ACC112 (cell line): Measurements from ENCODE around the gene KLC1.
"Not testable (repeated sequence)": the region's sequence is repeated elsewhere in the genome, so short reads cannot be mapped to it uniquely, and the experiment has no call there.

Experiments used
- H2AFZ ChIP-seq: fragments of 200-600 bp; sonication (generic); one replicate; pipeline ENCODE4 v1.6.0; 2017; ENCODE audit warnings: antibody characterized with exemption, low read length; ENCODE audit not compliant: unreplicated experiment
- H3K27ac ChIP-seq: fragments of 200-600 bp; sonication (generic); 2 replicates; pipeline ENCODE4 v1.5.1; 2014; ENCODE audit warnings: low read depth, mild to moderate bottlenecking, antibody characterized with exemption, low read length, moderate library complexity
- H3K27me3 ChIP-seq: fragments of 200-600 bp; sonication (generic); 2 replicates; pipeline ENCODE4 v1.6.1; 2014; ENCODE audit warnings: mild to moderate bottlenecking, antibody characterized with exemption, low read length, moderate library complexity, mixed read lengths; ENCODE audit not compliant: insufficient read depth
- H3K36me3 ChIP-seq: fragments of 200-600 bp; sonication (generic); 2 replicates; pipeline ENCODE4 v1.6.1; 2016; ENCODE audit warnings: mild to moderate bottlenecking, antibody characterized with exemption, low read length, moderate library complexity, mixed read lengths; ENCODE audit not compliant: insufficient read depth
- H3K4me1 ChIP-seq: fragments of 200-600 bp; sonication (generic); one replicate; pipeline ENCODE4 v1.6.1; 2016; ENCODE audit warnings: low read length, mixed read lengths; ENCODE audit not compliant: insufficient read depth, unreplicated experiment, control insufficient read depth
- H3K4me3 ChIP-seq: fragments of 200-600 bp; sonication (generic); 2 replicates; pipeline ENCODE4 v1.5.1; 2014; ENCODE audit warnings: mild to moderate bottlenecking, low read depth, low read length
- H3K79me2 ChIP-seq: fragments of 200-600 bp; sonication (generic); one replicate; pipeline ENCODE4 v1.6.0; 2016; ENCODE audit warnings: low read length; ENCODE audit not compliant: control insufficient read depth, unreplicated experiment, insufficient read depth

Gene KLC1

DNA sequence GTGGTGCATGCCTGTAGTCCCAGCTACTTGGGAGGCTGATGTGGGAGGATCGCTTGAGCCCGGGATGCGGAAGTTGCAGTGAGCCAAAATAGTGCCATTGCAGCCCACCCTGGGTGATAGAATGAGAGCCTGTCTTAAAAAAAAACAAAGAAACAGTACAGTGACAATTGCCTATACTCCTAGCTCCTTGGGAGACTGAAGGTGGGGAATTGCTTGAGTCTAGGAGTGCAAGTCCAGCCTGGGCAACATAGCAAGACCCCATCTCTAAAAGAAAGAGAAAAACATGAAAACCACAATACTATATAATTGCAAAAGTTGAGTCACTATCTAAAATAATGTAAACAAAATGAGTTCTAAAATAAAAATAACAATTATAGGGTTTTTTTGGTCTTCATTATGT, 20.0 kb downstream of the KLC1 start:
- Histone ChIP-seq H3K4me3 (no peak overlapping the region), H3K4me1 (peaks cover 13% of the 10 kb centered on the region), H3K27ac (no peak overlapping the region), H3K27me3 (no peaks in the 10 kb centered on the region), H2AFZ (no peak overlapping the region), H3K36me3 (0 out of 2 replicates have a peak, but pooled peaks cover 3% of the 10 kb centered on the region), H3K79me2 (peaks cover 97% of the 10 kb centered on the region)

DNA sequence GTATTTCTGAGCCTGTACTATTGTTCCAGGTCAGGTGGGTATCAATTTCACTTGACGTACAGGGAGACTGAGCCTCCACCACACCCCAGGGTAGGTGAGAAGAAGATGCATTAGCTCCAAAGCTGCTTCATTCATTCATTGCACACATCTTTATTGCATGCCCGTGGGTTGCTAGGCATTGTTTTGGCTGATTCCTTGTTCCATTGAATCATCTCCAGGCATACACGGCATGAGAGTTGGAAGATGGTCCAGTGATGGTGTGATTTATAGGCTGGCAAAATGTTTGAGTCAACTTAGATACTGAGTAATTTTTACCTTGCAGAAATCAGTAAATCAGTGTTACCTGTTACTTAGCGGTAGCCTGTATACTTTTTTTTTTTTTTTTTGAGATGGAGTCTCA, 21.2 kb downstream of the KLC1 start:
- peaks cover 91% of the 10 kb centered on the region for H3K79me2 ChIP-seq

DNA sequence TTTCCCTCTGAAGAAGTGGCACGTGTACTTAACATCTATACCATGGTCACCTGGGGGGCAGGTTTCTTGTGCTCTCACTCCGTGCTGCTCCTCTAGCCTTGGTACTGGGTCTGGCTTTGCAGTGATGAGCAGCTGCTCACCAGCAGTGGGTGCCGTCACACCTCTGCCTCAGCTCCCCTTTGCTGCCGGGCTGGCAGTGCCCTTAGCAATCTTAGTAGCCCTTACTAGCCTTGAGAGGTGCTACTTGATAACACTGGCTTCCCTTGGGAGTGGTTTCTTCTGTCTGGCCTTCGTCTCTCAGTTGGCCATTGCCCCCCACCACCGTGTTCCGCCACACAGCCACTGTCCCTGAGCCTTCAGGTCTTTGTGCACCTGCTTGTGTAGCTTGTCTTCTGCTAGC, 22.6 kb downstream of the KLC1 start:
- H3K36me3 ChIP-seq = peaks cover 15% of the 10 kb centered on the region; the same call in 1 of the 2 replicates
- H3K27me3 ChIP-seq = no peaks in the 10 kb centered on the region
- H3K4me1 ChIP-seq = peaks cover 26% of the 10 kb centered on the region
- no peak overlapping the region for H3K4me3 ChIP-seq
- H3K27ac ChIP-seq = no peak overlapping the region
- H3K79me2 ChIP-seq = peaks cover 87% of the 10 kb centered on the region
- no peak overlapping the region for H2AFZ ChIP-seq

More for the DNA sequence above, 21.2 kb downstream of the KLC1 start:
- Histone ChIP-seq H2AFZ (no peak overlapping the region), H3K4me3 (no peak overlapping the region), H3K4me1 (peaks cover 15% of the 10 kb centered on the region), H3K36me3 (peaks cover 9% of the 10 kb centered on the region; the same call in 1 of the 2 replicates), H3K27me3 (no peaks in the 10 kb centered on the region), H3K27ac (no peak overlapping the region)

DNA sequence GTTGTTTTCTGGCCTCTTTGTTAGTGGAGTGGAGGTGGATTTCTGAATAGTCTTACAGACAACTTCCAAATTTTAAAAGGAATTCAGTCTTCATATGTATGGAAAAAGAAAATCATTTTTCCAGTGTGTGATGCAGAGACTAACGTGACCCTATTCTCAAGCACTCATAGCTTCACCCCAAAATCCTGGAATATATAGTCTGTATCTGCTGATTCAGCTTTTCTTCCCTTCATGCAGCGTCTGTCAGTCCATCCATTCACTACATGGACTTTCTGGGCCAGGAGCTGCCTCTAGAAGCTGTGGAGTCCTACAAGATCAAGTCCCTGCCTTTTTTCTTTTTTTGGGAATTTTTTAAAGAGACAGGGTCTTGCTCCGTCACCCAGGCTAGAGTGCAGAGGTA, 23.8 kb downstream of the KLC1 start:
- H3K4me1 ChIP-seq = peaks cover 39% of the 10 kb centered on the region
- H3K79me2 ChIP-seq = peaks cover 83% of the 10 kb centered on the region
- no peak overlapping the region for H3K4me3 ChIP-seq
- no peak overlapping the region for H3K27ac ChIP-seq
- no peaks in the 10 kb centered on the region for H3K27me3 ChIP-seq
- H2AFZ ChIP-seq = no peak overlapping the region
- H3K36me3 ChIP-seq = peaks cover 24% of the 10 kb centered on the region; the same call in 1 of the 2 replicates

DNA sequence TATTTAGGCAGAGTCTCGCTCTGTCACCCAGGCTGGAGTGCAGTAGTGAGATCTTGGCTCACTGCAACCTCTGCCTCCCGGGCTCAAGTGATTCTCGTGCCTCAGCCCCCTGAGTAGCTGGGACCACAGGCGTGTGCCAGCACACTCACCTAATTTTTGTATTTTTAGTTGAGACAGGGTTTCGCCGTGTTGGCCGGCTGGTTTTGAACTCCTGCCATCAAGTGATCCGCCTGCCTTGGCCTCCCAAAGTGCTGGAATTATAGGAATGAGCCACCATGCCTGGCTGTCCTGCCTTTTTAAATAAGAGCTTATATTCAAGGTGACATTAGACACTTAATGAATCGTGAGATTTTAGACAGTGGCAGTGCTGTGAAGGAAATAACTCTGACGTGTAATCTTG, 24.3 kb downstream of the KLC1 start:
- peaks cover 28% of the 10 kb centered on the region; the same call in 1 of the 2 replicates for H3K36me3 ChIP-seq
- H3K27me3 ChIP-seq, H3K4me3 ChIP-seq, H2AFZ ChIP-seq: not testable (repeated sequence)
- peak overlapping the region; percentile 16; the same call in 1 of the 2 replicates for H3K27ac ChIP-seq
- H3K79me2 ChIP-seq = peaks cover 81% of the 10 kb centered on the region
- peaks cover 41% of the 10 kb centered on the region for H3K4me1 ChIP-seq

DNA sequence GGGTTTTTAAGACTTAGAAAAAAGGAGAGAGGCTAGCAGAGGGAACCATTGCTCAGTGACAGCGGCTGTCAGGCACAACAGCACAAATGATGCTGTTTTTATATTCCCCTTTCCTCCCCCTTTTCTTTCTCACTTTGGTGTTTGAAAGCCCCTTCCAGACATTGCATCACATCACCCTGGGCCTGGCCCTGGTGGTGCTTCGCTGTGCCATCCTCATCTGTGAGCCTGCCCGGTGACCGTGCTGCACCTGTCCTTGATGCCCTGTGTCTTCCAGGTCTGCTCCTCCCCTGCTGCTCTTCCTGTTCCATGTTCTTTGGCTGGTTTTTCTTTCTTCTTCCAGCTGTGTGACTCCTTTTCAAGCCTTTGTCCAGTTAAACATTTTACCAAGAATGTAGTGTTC, 24.8 kb downstream of the KLC1 start:
- H2AFZ ChIP-seq = no peak overlapping the region
- no peak overlapping the region for H3K4me3 ChIP-seq
- peaks cover 41% of the 10 kb centered on the region for H3K4me1 ChIP-seq
- H3K27me3 ChIP-seq = no peaks in the 10 kb centered on the region
- peaks cover 28% of the 10 kb centered on the region; the same call in 1 of the 2 replicates for H3K36me3 ChIP-seq
- peaks cover 76% of the 10 kb centered on the region for H3K79me2 ChIP-seq
- H3K27ac ChIP-seq = no peak overlapping the region

DNA sequence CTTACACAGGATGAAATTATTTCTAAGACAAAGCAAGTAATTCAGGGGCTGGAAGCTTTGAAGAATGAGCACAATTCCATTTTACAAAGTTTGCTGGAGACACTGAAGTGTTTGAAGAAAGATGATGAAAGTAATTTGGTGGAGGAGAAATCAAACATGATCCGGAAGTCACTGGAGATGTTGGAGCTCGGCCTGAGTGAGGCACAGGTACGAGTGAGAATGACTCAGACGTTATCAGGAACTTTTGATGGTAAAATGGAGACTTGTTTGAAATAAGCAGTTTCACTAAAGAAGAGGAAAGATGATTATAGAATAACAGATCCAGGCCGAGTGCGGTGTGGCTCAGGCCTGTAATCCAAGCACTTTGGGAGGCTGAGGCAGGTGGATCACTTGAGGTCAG, 25.6 kb downstream of the KLC1 start:
- Histone ChIP-seq H3K4me1 (peaks cover 41% of the 10 kb centered on the region), H3K4me3 (no peak overlapping the region), H2AFZ (no peak overlapping the region), H3K79me2 (peaks cover 73% of the 10 kb centered on the region), H3K36me3 (peaks cover 32% of the 10 kb centered on the region), H3K27ac (no peak overlapping the region), H3K27me3 (no peaks in the 10 kb centered on the region)

DNA sequence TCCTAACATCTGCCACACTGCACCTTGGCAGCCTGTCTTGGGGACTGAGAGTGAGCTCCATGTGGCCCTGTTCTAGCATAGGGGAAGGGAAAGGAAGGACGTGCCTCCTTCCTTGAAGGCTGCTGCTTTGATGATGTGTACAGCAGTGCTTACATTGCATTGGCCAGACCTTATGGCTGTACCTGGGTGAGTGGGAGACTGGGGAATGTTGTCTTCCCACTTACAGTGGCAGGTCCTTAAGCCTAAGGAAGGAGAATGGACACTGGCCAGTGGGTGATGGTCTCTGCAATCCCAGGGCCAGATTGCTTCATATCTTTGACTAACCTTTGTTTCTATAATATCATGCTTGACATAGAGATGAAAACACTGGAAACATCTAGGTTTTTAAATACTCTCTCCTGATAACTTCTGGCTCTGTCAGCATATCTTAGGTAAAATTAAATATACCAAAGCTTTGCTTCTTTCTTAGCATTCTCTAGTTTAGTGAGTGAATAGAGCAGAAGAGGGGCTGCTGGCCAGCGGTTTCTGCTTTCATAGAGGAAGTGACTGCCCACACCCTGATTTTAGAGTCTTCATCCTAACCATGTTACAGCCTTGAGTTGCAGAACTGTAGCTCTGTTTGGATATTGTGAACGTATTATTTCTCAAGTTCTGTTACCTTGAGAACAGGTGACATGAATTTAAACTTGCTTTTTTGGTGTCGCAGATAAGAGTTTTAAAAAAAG, 27.2 kb downstream of the KLC1 start:
- Histone ChIP-seq H3K4me1 (peaks cover 44% of the 10 kb centered on the region), H3K36me3 (peaks cover 37% of the 10 kb centered on the region), H3K79me2 (peaks cover 68% of the 10 kb centered on the region), H3K27ac (peak overlapping the region; percentile 81), H3K27me3 (no peaks in the 10 kb centered on the region), H2AFZ (no peak overlapping the region), H3K4me3 (no peak overlapping the region)

DNA sequence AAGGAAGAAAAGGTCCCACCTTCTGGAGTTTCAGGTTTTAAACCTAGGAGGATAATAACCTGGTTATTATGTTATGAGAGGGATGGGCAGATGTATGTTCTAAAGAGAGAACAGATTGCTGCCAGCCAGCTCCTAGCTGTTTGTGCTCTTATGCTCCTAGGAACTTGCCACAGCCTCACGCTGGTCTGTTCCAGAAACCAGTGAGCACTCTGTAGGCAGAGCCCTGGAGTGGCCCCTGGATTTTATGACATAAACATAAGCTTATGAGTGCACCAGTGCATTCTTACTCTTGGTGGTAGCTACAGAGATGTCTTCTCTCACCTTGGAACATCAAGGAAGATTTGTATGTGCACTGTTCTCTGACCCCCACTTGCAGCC, 27.7 kb downstream of the KLC1 start:
- Histone ChIP-seq H3K27ac (peak overlapping the region; percentile 81), H3K36me3 (peaks cover 39% of the 10 kb centered on the region), H2AFZ (no peak overlapping the region), H3K4me3 (no peak overlapping the region), H3K4me1 (peaks cover 44% of the 10 kb centered on the region), H3K27me3 (no peaks in the 10 kb centered on the region), H3K79me2 (peaks cover 67% of the 10 kb centered on the region)

DNA sequence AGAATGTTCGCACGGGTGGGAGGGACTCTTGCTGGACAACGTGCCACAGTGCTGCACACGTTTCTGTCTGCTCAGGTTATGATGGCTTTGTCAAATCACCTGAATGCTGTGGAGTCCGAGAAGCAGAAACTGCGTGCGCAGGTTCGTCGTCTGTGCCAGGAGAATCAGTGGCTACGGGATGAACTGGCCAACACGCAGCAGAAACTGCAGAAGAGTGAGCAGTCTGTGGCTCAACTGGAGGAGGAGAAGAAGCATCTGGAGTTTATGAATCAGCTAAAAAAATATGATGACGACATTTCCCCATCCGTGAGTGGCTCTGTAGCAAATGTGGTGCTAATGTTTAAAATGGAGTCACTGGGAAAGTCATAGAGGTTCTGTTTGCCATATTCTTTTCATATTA, 28.5 kb downstream of the KLC1 start:
- no peaks in the 10 kb centered on the region for H3K27me3 ChIP-seq
- peak overlapping the region; percentile 39; the same call in 1 of the 2 replicates for H3K4me3 ChIP-seq
- peaks cover 44% of the 10 kb centered on the region for H3K36me3 ChIP-seq
- H3K79me2 ChIP-seq = peaks cover 65% of the 10 kb centered on the region
- H3K27ac ChIP-seq = peak overlapping the region; percentile 81
- H2AFZ ChIP-seq = no peak overlapping the region
- peaks cover 50% of the 10 kb centered on the region for H3K4me1 ChIP-seq

DNA sequence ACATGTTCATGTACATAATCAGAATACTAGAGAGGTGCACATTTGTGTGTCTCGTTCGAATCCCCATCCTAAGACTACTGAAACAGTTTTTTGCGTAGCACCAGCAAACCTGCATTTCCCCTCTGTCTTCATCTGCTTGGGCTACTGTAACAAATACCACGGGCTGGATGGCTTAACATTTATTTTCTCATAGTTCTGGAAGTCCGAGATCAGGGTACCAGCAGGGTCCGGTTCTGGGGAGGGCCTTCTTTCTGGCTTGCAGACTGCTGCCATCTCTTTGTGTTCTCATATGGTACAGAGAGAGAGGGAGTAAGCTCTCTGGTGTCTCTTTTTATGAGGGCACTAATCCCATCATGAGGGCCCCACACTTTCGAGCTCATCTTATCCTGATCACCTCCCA, 30.6 kb downstream of the KLC1 start:
- Histone ChIP-seq H3K27ac (no peak overlapping the region), H3K36me3 (peaks cover 40% of the 10 kb centered on the region), H3K4me3 (no peak overlapping the region), H2AFZ (no peak overlapping the region), H3K79me2 (peaks cover 47% of the 10 kb centered on the region), H3K4me1 (peaks cover 51% of the 10 kb centered on the region), H3K27me3 (no peaks in the 10 kb centered on the region)
